Renal pelvis (tissue), 4 donors: Measurements from ENCODE around the gene FGF18. TPM values are rescaled to one million over a fixed set of nuclear protein-coding genes. Genes with fewer than 3 reads are reported as not detected.

Source experiments
- DNase-seq: peaks from one replicate; pipeline ENCODE4 v3.0.0-alpha.2; 2013
- polyA plus RNA-seq, 3 donors: library from polyadenylated mRNA; unstranded; fragments of 120-200 nt; gene quantifications; one replicate each; pipeline ENCODE4 v1.2.1, GENCODE V29; 2013; ENCODE audit not compliant: insufficient read length in 3 of 3

FGF18 gene
- polyA plus RNA-seq, 3 donors = 0.44 to 0.61 (median 0.45) TPM

DNA sequence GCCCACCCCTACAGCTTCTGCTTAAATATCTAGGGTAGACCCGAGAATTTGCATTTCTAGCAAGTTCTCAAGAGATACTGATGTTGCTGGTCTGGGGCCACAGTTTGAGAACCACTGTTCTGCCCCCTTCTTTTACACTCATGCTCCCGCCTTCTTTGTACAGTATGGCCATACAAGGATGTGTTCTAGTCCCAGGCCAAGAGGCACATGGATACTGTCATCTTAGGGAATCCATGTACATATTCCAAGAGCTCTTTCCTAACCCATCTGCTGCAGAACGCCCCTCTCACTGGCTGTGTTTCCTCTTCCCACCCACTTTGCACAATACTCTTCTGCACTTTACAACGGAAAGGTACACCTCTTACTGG is 44.4 kb downstream of the FGF18 start:
- no peak for DNase-seq

DNA sequence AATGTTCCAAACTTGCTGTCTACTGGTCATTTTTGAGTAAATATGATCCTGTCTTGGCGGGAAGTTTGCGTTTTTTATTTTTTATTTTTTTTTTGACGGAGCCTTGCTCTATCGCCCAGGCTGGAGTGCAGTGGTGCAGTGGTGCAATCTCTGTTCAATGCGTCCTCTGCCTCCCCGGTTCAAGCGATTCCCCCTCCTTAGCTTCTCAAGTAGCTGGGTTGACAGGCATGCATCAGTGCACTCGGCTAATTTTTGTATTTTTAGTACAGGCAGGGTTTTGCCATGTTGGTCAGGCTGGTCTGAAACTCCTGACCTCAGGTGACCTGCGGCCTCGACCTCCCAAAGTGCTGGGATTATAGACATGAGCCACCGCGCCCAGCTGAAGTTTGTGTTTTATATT is 45.4 kb downstream of the FGF18 start:
- DNase-seq = no peak

DNA sequence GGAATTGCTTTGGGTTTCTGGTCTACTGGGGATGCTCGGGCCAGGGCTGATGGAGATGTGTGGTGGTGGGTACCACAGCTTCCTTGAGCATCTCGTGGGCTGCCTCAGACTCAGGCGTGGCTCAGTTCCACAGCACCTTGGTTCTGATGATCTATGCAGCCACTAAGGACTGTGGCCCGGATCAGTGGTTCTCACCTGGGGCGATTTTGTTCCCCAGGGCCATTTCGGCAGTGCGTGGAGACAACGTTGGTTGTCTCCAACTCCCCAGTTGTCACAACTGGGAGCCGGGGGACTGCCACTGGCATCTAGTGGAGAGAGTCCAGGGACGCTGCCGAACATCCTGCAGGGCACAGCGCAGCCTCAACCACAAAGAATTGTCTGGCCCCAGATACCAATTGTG is 47.7 kb downstream of the FGF18 start:
- no peak for DNase-seq

DNA sequence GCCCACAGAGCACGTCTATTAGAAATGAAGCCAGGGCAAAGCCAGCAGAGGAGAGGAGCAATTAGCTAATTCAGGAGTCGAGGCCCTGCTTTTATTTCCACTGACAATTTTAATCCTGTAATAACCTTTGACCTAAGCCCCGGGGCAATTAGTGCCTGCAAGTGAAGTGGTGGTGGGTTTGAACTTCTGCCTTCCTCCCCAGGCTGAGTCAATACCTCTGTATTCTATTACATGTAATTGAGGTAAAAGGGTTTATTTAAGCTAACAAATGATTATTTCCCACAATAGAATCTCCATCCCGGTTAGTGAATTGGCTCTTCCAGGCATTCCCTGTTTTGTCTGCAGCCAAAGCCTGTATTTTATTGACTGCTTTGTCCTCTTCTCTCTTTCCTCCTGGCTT is 49.9 kb downstream of the FGF18 start:
- no peak for DNase-seq

DNA sequence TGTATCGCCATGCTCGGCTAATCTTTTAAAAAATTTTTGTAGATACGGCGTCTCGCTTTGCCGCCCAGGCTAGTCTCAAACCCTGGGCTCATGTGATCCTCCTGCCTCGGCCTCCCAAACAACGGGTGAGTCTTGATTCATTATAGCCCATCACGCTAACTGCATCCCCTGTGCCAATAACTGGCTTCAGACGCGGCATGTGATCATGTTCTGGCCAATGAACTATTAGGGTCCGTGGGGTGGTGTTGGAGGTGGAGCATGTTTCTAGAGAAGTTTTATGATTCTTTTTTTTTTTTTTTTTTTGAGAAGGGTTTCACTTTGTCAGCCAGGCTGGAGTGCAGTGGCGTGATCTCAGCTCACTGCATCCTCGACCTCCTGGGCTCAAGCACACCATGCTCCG is 51.0 kb downstream of the FGF18 start:
- no peak for DNase-seq

DNA sequence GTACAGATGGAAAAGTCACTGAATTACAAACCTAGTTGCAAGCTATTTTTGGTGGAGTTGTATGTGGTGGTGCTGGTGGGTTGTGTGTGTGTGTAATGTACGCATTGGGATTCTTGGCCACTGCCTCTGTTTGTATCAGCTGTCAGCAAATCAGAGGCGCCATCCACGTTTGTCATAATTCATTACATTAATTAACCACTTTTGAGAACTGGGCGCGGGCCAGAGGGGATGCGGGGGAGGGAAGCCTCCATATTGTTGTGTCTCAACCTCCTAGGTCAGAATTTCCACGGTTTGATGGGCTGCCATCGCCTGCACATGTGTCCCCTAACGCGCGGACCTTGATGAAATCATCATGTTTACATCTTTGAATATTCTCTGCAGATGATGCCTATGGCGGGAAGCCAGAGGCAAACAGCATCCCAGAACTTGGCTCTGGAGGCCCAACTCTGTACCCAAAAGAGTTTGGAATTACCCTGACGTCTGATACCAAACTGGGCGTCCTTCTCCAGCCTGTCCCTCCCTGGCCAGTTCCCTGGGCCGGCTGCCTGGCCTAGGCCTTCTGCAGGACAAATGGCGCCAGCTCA is 54.9 kb downstream of the FGF18 start:
- DNase-seq = no peak

DNA sequence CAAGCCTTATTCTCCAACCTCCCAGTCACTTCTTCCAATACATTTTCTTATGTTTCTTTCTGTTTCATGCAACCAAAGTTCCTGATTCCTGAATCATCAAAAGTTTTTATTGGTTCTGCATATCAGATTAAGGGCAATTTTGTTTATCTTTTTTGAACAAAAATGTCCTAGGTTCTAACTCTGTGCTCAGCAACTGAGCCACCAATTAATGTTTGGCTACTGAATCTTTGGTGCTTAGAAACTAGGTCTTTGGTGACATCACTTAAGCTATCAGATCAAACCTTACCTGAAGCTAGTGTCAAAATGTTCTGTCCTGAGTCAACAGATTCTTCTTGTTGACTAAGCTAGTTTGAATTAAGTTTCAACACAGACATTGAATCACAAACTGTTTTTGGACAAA is 56.1 kb downstream of the FGF18 start:
- no peak for DNase-seq

DNA sequence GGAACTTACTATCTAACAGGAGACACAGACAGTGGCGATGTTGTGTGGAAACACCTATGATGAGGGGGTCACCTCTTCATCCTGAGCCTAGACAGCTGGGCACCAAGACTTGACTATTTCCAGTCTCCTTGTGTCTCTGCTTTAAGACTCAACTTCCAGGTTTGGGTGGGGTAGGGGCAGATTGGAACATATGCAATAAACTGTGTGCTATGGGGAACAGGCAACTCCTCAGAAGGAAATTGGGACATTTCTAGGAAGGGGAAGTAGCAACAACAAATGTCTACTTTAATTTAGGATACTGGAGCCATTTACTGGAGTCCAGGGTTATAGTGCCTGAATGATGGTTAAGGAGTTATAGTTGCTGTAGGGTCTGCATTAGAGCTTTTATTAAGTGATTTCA is 57.3 kb downstream of the FGF18 start:
- DNase-seq = no peak

DNA sequence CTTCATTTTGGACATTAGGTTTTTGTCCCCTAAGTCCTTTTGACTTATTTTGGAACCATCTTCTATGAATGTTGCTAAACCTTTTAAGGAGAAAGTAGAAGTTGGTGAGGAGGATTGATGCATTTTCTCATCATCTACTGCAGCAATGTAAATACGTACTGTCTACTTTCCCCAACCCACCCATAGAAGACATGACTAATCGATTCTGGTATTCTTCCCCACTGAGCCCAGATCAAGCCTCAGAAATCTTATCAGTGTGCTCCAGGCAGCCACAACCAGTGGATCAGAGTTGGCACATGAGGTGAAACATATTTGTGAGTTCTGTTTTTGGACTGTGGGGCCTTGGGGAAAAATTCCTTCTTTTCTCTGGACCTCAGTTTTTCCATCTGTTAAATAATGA is 57.7 kb downstream of the FGF18 start:
- DNase-seq = no peak

DNA sequence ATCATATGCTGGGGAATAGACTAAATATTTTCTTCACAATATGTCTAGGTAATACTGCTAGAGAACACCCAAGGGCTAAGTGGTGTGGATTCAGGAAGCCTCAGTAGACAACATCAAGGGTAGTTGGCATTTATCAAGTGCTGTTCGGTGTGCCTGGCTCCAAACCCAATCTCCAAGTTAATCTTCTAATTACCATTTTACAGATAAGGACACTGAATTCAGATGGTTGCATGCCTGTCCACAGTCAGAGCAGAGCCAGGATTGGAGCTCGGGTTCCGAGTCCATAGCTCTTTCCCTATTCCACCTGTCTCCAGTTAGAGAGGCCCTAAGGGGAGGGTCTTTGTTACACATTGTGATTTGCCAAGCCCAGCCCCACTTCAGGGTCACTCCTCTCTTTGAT is 58.2 kb downstream of the FGF18 start:
- DNase-seq = no peak

DNA sequence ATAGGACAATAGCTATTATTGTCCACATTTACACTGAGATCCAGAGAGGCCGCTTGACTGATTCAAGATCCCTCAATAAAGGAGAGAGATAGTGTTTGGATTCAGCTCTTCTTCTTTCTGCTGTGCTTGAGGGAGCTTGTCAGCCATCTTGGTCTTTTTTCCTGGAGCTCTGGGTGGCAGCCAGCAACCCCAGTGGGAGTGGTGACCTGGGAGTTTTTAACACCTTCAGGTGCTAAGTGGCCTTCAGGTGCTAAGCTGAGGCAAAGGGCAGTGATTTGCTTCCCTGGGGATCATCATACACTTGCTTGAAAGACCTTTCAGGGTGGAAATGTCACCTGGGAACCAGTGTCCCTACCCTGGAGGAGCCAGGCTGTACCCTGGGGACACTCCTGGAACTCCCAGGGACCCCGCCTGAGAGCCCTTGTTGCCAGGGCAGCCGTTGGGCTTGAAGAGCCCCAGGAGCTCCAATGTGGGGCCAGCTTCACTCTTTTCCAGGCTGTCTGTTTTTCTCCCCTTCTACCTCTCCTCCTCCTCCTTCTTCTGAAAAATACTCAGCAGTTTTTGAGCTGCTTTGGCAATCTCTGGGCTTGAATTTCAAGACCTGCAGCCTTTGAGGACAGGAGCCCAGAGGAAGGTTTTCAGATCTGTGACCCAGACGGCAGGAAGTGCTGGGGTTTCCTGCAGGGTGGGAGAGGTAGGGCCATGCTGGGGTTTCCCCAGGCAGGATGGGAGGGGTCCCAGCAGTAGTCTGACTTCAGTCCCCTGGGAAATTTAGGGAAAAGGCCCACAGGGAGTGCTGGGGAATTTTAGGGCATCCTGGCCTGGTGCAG is 59.7 kb downstream of the FGF18 start:
- DNase-seq = no peak

DNA sequence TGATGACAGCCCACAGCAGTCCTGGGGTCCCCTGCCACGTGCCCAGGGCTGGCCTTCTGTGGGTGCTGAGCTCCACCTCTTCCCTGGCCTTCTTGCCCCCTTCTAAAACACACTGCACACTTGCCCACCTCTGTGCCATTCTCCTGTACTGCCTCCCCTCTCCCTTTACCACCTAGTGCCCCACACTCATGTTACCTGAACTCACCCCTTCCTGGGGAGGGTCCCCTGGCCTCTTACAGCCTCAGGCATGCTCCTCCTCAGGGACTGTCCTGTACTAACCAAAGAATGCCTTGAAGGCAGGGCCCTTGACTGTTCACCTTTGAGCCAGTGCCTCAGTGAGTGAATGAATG is 60.3 kb downstream of the FGF18 start:
- DNase-seq = no peak

DNA sequence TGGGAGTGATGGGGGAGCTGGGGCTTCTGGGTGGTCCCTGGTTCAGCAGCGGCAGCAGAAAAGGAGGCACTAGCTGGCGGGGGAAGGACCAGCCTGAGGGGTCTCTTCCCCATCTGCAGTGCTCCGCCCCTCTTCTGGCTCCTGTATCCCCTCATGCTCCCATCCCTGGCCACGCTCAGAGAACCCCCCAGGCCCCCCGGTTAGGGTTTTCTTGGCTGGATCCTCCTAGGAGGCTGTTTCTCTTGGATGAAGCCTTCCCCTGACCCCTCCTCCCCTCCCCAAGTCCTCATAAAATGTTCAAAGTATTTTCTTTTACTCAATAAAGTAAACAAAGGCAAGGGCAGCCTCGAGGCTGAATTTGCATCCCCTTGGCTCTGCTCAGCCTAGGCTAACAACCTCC is 60.8 kb downstream of the FGF18 start:
- no peak for DNase-seq

DNA sequence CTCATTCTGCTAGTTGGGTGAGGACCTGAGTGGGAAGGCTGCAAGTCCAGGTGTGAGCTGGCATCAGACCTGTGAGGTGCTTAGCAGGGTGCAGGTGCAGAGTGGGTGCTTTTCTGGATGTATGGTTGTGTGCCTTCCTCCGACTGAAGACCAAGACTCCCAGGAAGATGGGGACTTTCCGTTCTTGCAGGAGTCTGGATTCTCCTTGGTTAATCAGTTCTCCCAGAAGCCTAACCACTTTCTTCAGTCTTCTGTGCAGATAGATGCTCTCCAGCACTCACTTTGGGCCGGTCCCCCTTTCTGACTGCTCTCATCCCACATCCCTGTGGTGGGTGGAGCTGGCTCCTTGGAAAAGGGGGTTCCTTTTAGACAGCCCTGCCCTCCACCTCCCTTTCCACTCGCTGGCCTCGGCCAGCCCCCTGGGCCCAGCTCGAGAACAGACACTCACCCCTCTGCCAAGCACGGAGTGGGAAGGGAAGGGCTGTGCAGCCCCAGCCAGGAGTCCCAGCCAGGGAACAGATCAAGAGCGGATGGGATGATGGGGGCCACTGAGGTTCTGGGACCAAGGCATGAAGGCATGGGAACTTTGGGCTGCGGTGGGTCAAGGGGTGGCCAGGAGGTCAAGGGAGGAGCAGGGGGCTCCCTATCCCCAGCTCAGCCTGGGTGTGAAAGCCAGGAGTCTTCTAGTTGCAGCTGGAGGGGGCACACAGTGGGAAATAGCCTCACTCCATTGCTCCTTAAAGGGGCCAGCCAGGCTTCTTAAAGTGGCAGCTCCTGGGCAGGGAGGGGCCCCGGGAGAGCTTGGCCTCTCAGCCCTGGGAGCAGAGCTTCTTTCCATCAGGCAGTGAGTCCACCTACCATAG is 62.4 kb downstream of the FGF18 start:
- DNase-seq = no peak

DNA sequence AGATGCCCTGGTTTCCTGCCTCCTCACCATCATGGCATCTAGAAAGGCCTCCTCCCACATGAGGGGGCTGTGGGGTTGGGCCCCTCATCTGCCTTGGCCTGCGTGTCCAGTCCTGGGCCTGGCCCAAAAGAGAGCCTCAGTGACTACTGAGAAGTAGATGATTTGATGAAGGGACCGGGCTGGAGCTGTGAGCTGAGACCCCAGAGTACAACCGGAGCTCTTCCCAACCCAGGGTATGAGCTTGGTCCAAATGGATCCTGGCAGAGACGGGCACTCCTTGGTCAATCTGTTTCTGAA is 62.9 kb downstream of the FGF18 start:
- DNase-seq = no peak

DNA sequence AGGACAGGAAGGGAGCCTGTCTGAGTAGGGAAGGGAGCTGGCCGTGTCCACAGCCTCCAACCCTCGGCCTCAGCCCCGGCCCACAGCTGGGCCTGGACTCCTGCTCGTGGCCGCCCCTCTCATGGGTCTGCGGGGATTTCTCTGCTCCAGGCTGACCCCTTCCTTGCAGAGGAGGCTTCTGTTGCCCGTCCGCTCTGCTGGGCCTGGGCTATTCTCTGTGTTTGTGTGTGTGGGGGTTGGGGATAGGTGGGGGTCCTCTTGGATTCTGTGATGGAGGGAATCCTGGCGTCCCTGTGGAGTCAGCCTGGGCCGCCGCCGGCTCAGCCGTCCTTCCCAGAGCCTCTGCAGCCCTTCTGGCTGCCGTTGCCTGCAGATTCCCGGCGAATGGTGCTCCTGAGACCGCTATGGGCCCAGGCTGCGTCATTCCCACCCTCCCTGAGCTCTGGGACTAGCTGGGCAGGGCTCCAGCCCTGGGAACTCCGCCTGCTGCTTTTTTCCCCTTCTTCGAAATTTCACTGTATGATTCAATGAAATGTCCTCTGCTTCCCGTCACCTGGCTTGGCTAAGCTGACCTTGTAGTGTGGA is 64.2 kb downstream of the FGF18 start:
- DNase-seq = no peak

DNA sequence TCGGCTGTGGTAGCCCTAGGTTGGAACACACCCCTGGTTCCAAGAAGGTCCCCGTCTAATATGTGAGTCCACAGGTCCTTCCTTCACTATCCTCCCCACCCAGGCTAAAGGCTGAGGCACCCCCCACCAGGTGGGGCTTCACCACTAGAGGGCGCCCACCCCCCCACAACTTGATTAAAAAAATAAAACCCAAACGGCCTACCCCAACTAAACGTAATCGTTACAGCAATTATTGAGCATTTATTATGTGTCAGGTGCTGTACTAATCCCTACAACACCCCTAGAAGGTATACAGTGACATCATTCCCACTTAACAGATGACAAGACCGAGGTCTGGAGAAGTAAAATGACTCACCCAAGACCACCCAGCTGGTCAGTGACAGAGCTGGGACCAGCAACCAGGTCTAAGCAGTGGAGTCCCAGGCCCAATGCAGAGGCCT is 65.0 kb downstream of the FGF18 start:
- no peak for DNase-seq

DNA sequence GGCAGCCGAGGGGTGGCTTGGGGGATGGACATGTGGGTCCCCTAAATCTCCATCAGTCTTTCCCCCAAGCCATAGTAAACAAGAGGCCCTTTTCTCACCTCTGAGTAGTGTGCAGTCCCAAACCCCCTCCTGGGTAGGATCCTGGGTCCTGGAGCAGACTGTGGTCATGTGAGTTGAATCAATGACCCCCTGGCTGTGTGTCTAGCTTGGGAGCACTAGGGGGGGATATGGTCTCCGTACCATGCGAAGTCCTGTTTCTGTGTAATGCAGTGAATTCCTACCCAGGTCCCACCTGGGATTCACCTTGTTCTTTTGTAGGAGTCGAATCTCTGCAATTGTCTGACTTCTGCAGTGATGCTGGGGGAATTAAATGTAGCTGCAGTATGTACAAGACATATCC is 66.2 kb downstream of the FGF18 start:
- DNase-seq = no peak

DNA sequence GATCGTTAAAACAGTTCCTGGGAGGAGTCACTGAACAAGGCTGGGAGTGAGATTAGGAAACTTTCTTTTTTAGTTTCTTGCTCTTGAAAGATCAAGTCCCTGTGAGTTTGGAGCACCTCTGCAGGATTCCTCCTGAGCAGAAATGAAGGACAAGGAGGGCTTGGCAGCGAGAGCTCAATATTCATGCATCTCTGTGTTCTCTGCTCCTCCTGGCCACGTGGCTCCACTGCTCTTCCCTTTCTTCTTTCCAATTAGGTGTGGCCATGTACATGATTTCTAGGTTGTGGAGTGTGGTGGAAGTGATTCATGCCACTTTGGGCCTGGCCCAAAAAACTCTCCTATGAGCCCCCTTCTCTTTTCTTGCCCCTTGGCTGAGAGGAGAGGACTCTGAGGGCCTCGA is 67.2 kb downstream of the FGF18 start:
- no peak for DNase-seq

DNA sequence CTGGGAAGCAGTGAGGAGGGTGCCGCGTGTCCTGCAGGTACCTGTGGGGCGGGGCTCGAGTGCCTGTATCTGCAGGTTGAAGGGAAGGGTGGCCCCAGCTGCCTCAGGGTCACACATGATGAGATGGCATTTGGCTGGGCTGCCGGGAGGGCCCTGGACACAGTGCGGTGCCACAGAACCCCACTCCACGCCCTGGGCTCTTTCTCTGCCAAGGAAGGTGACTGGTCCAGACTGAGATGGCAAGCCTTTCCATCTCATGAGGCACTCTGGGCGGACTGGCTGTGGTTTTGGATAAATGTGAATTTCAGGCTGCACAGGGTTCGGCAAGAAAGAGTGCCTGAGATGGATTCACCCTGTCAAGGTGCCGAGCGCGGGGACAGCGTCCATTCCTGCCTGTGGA is 69.4 kb downstream of the FGF18 start:
- DNase-seq = no peak

DNA sequence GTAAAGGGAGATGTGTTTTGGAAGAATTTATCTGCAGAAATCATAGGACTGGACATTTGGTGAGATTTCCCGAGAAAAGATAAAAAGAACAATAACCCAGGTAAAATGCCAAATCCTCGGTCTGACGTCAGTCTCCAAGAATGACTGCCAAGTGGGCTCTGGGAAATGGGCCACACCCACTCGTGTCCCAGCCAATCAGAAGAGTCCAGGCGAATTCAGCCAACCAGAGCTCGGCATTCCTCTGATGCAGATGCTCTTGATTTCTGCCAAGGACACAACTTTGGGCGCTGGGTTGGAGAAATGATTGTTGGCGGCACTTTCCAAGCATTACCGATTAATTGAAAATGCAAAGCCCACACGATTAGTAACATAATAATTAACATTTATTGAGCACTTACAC is 73.3 kb downstream of the FGF18 start:
- DNase-seq = no peak

DNA sequence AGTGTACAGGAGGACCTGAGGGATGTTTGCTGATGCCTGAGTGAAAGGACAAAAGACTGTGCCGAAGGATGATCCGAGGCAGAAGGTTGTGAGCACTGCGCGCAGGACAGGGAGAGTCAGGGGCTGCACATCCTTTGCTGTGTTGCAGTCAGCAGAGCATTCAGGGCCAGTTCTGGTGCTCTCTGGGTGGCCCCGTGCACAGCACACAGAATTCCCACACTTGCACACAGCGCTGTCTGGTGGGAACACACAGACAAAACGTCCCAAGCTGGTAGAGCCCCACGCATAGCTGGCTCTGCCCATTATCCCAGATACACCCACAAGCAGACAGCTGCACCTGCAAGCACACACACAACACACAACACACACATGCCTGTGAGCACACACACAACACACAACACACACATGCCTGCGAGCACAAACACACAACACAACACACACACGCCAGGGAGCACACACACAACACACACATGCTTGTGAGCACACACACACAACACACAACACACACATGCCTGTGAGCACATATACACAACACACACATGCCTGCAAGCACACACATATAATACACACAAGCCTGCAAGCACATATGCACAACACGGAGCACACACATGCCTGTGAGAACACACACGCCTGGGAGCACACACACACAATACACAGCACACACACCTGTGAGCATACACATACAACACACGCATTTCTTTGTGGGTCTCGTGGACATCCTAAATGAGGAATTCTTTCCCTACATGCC is 74.4 kb downstream of the FGF18 start:
- DNase-seq = no peak
